Epithelial cell of esophagus (primary cell): ENCODE results near the gene CITED1.

Source experiments
- DNase-seq: peaks from one replicate; pipeline ENCODE4 v3.0.0; 2010; ENCODE audit warnings: low read depth
- H3K4me3 ChIP-seq: 2 replicates; pipeline ENCODE4 v1.5.1; 2011; ENCODE audit warnings: mild to moderate bottlenecking, low read length, control low read depth
- CTCF ChIP-seq: IDR thresholded peaks from 2 replicates; pipeline ENCODE4 v1.5.1; 2011; ENCODE audit warnings: low read depth, mild to moderate bottlenecking, low read length, control low read depth, inconsistent platforms; ENCODE audit not compliant: insufficient read depth; ENCODE audit errors: missing control alignments

Gene CITED1

DNA sequence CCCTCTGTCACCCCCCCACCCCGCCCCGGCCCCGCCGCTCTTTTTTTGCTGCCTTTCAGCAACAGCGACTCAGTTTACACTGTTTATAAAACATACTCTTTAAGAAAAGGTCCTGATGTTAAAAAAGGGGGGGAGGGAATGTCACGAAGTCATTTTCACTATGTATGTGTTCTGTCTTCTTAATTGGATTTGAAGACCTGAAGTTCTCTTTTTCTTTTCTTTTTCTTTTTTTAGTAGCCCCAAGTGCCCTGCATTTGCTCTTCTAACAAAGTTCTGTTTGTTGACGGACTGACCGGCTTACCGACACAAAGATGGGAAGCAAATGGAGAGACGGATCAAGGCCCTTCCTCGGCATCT, 2.5 kb upstream of the CITED1 start:
- H3K4me3 ChIP-seq, result no peak overlapping the region
- no peak for DNase-seq
- no peak for TF ChIP-seq CTCF

GRCh38 chrX:72307646-72308051, 1.9 kb upstream of the CITED1 start:
- no peak overlapping the region for H3K4me3 ChIP-seq
- TF ChIP-seq CTCF, result no peak
- DNase-seq, result no peak

DNA sequence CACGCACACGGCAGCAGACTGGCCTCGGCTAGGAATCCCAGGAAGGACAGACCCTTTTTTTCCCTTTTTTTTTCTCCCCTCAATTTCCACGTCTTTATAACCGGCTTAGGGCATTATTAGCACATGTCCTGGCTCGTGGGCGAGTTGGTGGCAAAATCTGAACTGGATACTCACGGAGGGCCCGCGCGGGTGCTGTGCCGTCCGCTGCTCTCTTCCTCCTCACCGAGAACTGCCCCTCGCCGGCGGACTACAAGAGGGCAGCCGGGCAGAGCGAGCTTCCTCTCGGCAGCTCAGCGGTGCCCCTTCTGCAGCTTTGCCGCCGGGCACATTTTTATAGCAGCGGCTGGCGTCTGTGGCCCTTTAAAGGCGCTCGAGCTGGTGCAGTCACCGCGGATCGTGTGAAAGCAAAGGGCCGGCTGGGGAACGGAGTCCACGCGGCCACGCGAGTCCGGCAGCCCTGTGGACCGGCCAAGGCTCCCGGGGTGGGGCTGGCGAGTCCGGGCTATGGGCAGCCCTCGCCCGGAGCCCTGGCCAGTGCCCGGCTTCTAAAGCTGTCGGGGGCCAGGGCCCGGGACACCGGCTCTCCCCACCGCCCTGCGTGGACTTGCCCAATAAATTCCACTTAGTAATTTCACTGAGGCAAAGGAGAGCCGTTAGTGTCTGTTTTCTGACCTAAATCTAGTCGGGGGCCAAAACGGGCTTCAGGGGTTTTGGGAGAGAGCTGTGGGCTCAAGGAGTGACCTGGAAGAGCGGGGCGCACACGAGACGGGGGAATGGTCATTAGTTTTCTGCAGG, 1.3 kb upstream of the CITED1 start:
- no peak for TF ChIP-seq CTCF
- peak overlapping the region; percentile 51 for H3K4me3 ChIP-seq
- DNase-seq, result peak; percentile 68

- peak; percentile 13 for DNase-seq
- H3K4me3 ChIP-seq, result peak overlapping the region; percentile 51
- no peak for TF ChIP-seq CTCF
Measured at GRCh38 chrX:72306085-72306801, 529 bp upstream of the CITED1 start.

GRCh38 chrX:72304877-72305276, 837 bp downstream of the CITED1 start:
- no peak overlapping the region for H3K4me3 ChIP-seq
- TF ChIP-seq CTCF, result no peak
- no peak for DNase-seq

- no peak for DNase-seq
- no peak overlapping the region for H3K4me3 ChIP-seq
- TF ChIP-seq CTCF, result no peak
Measured at GRCh38 chrX:72301781-72302180, 3.9 kb downstream of the CITED1 start.
